ENCODE measurements around the gene ZNF416.

Gene ZNF416

DNA sequence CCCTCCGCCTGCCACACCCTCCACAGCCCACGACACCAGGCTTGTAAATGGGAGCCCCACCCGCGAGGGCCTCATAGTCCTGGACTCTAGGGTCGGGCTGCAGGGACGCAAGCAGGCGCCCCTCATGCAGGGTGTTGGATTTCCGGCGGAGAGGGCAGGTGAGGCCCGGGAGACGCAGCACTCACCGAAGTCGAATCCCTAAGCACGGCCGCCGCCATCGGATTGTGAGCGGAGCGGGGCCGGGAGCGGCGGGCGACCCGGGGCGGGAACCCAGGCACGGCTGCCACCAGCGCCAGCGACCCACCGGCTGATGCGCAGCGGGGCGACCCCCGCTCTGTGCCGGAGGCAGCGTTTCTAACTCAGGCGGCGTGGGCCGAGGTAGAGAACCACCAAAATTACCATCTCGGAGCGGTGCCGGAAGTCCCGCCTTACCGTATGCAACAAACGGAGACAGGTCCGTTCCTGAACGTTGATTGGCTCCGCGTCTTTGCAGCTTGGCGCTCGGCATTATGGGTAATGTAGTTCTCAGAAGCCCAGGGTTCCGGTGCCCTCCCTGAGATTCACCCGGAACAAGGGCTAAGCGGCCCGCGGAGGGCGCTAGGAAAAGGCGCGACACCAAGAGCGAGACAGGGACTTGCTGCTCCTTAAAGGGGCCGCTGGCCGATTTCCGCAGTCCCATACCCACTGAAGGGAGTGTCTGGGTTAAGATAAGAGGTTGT lies at the start of gene ZNF416:
TSS of gene ZNF416 (minus strand) at position 425 of the 719 bp plus-strand sequence. CDS start at position 218, 207 bp downstream.
- peak; percentile 92 for DNase-seq (ENCODE audit: low read depth)

DNA sequence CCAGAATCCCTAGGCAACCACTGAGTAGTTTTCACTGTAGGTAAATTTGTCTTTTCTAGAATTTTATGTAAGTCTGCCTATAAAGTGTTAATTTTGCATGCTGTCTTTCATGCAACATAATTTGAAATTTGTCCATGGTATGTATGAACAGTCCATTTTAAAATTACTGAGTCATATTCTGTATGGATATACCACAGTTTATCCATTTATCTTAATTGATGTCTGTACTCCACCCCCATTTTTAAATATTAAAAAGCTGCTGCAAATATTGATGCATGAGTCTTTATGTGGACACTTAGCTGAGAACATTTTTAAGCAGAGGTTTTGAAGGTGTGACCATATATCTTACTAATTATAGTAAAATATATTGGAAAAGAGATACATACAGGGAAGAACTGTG lies 44.4 kb upstream of the ZNF416 start:
- no peak for DNase-seq (ENCODE audit: low read depth)

GRCh38 chr19:57620673-57621348 lies 42.1 kb upstream of the ZNF416 start:
- DNase-seq (ENCODE audit: low read depth): no peak

DNA sequence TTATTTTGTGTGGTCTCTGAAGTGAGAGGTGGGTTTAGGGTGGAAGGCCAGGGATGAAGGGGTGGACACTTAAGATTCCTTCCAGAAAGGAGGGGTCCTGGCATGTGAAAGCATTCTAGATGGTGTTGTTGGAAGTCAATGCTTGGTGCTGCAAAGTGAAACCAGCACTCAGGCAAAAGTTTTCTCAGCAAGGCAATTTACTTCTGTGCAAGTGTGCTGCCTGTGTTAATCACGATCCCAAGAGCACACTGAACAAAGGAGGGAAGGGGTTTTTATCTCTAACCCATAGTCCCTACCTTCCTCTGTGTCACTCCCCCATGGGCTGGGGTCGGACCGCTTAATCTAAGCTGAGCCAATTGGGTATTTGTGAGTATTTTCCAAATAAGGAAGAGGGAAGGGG lies 36.6 kb upstream of the ZNF416 start:
- no peak for DNase-seq (ENCODE audit: low read depth)

DNA sequence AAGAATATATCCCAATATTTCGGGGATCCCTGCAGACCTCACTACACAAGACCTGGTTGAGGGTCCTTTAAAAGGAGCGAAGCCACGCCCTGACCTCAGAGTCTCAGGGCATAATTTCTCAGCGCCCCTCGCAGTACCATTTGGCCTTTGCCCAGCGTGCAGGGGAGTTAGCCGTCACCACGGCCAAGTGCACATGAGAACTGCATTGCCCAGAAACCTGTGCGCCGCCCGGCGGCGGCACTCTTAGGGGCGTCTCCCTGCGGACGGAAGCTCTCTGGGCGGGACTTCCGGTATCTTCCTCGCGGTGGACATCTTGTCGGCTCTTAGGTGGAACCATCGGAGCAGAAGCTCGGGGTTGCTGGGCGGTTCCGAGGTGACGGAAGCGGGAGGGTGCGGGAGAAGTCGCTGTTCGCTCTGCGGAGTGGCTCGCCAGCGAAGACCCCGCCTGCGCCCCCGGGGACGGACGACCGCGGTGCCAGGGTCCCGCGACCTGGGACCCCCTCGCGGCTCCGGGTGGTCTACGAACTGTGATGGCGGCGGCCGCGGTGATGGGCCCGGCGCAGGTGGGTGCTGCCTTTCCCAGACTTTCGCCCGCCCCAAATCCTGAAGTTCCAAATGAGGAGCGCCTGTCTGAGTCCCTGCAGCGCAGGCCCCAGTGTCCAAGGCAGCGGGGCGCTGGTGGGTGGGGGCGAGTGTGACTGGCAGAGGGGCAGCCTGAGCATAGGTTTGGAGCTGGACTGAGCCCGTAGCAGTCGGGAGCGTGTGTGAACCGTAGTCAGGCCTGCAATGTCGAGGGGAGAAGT lies 35.4 kb upstream of the ZNF416 start, which contains the start of gene ZNF134:
TSS of gene ZNF134 (plus strand) at position 302 of the 803 bp plus-strand sequence. CDS start 5,227 bp downstream, outside the sequence.
- DNase-seq (ENCODE audit: low read depth): peak; percentile 85

- no peak for DNase-seq (ENCODE audit: low read depth)
Observed at GRCh38 chr19:57611113-57611512, 32.4 kb upstream of the ZNF416 start.

DNA sequence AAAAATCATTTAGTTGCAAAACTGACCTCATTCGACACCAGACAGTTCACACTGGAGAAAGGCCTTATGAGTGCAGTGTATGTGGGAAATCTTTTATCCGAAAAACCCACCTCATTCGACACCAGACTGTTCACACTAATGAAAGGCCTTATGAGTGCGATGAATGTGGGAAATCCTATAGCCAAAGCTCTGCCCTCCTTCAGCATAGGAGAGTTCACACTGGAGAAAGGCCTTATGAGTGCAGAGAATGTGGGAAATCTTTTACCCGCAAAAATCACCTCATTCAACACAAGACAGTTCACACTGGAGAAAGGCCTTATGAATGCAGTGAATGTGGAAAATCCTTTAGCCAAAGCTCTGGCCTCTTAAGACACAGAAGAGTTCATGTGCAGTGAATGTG lies 28.2 kb upstream of the ZNF416 start:
- no peak for DNase-seq (ENCODE audit: low read depth)

DNA sequence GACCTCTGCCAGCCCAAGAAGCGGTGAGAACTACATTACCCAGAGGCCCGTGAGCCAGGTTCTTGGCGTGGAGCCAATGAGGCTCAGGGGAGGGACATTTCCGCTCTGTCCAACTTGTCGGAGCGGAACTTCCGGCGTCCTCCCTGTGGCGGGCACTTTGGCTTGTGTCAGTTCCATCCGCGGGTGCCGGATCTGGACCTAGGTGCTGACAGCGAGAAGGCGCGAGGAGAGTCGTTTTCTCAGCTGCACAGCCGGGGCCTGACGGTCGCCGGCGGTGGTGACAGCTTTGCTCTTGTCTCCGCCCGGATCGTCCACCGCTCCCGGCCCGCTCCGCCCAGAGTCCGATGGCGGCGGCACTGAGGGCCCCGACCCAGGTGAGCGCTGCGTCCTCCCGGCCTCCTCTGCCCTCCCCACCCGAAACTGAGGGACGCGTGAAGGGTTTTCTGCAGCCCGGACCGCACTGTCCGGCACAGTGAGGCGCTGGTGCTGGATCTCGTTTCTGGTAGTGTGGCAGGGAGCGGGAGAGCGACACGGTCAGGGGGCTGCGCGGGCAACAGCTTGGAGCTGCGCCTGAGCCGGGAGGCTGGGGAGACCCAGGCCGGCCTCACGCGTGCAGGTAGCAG lies 21.2 kb upstream of the ZNF416 start, which contains the start of gene ZNF530:
TSS of gene ZNF530 (plus strand) at position 125 of the 623 bp plus-strand sequence. CDS start 4,461 bp downstream, outside the sequence.
- peak; percentile 80 for DNase-seq (ENCODE audit: low read depth)

- no peak for DNase-seq (ENCODE audit: low read depth)
Observed at GRCh38 chr19:57599377-57599760, 20.7 kb upstream of the ZNF416 start.

DNA sequence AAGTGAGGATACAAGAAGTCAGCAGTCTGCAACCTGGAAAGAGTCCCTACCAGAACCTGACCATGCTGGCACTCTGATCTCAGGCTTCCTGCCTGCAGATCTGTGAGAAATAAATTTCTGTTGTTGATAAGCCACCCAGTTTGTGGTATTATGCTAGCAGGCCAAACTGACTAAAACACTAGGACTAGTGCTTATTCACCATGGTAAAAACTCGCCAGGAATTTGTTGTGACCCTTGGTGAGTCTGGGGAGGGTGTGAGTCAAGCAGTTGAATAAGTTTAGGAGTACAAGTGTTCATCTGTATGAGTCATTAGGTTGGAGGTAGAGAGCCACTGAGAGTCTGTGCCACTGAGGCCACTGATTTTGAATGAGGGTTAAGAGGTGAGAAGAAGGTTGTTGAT lies 8.8 kb upstream of the ZNF416 start:
- no peak for DNase-seq (ENCODE audit: low read depth)

GRCh38 chr19:57583521-57584416 lies 5.1 kb upstream of the ZNF416 start, which contains the start of gene ZIK1:
TSS of gene ZIK1 (plus strand) at chr19:57584145. CDS start at chr19:57584357, 212 bp downstream.
- peak; percentile 80 for DNase-seq (ENCODE audit: low read depth)

DNA sequence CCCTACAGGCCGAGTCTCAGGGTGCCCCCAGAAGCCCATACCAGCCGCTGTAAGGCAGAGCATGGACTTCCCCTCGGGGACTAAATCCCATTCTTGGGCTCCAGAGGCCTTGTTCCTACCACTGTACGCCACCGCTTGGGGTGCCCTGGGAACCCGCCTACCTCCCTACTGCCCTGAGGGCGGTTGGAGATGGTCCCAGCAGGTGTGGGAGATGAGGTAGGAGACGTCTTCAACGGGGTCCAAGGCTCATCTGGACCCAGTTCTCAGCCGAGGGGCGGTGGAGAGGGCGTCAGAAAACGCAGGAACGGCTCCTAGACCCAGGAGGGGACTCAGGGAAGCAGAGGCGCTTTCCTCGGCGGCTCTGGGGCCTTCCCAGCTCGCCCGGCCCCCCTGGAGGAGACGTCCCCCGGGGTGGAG lies 4.4 kb upstream of the ZNF416 start:
- DNase-seq (ENCODE audit: low read depth): no peak

- DNase-seq (ENCODE audit: low read depth): no peak
Observed at GRCh38 chr19:57576661-57577060, 2.0 kb downstream of the ZNF416 start.

DNA sequence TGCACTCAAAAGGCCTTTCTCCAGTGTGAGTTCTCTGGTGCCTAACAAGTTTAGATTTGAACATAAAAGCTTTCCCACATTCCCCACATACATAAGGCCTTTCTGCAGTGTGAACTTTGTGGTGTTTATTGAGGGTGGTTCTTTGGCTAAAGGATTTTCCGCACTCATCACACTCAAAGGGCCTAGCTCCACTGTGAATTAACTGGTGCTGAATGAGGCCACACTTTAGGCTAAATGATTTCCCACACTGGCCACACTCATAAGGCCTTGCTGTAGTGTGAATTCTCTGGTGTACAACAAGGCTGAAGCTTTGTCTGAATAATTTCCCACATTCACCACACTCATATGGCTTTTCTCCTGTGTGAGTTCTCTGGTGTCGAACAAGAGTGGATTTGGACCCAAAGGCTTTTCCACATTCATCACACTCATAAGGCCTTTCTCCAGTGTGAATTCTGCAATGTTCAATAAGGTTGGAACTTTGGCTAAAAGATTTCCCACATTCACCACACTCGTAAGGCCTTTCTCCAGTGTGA lies 6.2 kb downstream of the ZNF416 start:
- no peak for DNase-seq (ENCODE audit: low read depth)

DNA sequence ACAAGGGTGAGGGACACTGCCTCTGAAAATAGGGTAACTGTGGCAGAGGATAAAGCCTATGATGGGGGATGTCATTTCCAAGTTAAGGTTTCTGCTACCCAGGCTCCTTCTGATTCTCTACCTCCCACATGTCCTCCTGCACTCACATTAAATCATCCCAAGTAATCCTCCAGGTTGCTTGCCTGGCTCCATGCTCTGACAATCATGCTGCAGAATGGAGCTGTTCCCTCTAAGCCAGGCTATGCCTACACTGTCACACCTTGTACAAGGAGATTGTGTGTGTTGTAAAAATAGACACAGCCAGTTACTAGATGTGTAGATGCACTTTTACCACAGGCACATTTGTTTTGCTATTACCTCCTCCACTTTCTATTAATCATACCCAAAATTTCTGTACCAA lies 8.0 kb downstream of the ZNF416 start:
- no peak for DNase-seq (ENCODE audit: low read depth)

DNA sequence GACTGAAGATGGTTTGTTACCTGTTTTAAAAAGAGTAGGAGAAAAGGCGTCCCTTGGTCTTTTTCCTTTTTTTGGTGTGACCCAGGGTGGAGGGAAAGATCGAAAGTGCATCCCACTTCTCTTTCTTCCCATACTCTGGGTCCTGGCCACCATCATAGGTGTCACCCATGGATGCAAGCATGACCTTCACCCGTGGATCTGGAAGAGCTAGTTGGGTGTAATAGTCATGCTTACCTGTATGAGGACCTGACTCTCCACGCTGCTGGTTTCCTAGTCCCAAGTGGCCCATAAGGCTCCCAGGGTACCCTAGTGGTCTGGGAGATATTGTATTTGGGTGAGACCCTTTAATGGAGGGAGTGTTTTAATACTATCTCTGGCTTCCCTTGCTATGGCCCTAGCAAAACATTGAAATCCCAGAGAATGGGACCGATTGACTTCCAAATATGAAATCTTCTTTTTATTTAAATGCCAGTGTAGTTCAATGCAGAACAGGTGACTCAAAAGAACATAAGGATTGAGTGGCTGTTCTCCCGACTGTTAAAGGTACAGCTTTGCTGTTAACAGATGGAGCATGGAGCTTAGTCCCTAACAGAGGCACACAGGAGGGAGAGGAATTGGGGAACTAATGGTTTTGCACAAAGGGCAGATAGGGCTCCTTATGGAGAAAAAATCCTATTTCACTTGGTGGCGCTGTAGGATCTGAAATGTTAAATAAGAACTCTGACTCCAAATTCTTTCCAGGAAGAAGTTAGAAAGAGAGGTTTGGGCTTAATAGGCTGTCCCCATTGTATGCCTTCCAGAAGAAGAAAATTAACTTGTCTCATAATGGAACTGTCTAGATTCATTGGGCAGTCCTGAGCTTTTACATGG lies 12.1 kb downstream of the ZNF416 start:
- no peak for DNase-seq (ENCODE audit: low read depth)

DNA sequence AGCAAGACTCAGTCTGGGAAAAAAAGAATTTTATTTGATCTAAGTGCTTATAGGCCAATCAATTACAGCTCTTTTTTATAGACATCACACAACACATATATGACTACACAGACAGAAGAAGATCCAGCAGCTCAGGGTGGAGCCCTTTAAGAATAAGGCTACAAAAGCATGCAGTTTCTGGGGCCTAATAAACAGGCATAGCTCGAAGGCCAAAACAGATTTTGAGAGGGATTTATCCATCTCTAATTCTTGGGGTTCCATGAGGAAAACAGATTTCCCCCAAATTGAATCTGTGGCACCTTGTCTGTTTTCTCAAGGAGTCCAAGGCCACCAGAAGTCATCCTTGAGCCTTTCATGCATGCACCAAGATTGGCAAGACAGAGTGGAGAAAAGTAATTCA lies 15.2 kb downstream of the ZNF416 start:
- DNase-seq (ENCODE audit: low read depth): no peak

DNA sequence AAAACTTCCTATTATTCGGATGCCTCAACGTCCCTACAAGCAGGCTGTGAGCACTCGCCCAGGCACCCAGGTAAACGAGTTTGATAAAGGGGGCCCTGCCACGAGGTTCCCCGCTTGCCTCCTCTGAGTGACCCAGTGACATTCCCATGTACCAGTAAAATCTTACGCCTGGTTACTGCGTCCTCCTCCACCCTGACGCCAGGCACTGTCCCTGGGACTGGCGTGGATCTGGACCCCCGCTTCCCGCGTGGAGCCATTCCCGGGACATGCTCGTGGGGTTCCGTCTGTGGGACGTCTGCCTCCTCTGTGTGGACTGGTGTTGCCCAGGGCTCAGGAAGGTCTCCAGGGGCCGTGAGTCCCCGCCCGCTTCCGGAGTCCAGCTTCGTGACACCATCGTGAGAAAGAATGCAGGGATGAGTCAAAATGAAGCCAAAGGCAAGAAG lies 18.6 kb downstream of the ZNF416 start:
- DNase-seq (ENCODE audit: low read depth): no peak

- peak; percentile 83 for DNase-seq (ENCODE audit: low read depth)
Observed at GRCh38 chr19:57559404-57560025, 19.2 kb downstream of the ZNF416 start, which contains the start of gene ZNF550. TSS of gene ZNF550 (minus strand) at chr19:57559863. CDS start at chr19:57559682, 181 bp downstream.
